Activated CD4-positive, alpha-beta T cell treated with anti-CD3 and anti-CD28 coated beads, Interleukin-2, amount 50 U/mL, for 4 hours (primary cell): ENCODE data around the gene ST14.
"Not testable (repeated sequence)": the region's sequence is repeated elsewhere in the genome, so short reads cannot be mapped to it uniquely, and the experiment has no call there.

Experiments
- DNase-seq, 2 experiments: peaks; one replicate each; pipeline ENCODE4 v3.0.0-alpha.2; 2020

Gene ST14

GRCh38 chr11:130209954-130210854 lies 50.6 kb downstream of the ST14 start:
- no peak for DNase-seq

DNA sequence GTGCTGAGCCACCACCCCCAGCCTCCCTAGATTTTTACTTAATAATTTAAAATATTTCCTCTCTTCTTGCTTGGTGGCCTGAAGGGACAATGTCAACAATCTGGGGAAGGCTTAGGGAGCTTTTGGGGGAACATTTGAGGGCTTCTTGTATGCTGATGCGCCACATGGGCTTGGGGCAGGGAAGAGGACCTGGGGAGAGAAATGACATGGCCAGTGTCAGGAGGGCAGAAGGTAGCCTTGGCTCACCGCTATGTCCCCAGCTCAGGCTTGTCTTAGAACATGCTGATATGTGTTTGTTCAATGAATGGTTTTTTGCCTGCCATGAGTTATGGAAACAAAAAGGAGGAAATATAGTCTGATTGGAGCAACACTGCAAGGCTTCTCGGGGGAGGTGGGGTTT lies 51.6 kb downstream of the ST14 start:
- DNase-seq = no peak

DNA sequence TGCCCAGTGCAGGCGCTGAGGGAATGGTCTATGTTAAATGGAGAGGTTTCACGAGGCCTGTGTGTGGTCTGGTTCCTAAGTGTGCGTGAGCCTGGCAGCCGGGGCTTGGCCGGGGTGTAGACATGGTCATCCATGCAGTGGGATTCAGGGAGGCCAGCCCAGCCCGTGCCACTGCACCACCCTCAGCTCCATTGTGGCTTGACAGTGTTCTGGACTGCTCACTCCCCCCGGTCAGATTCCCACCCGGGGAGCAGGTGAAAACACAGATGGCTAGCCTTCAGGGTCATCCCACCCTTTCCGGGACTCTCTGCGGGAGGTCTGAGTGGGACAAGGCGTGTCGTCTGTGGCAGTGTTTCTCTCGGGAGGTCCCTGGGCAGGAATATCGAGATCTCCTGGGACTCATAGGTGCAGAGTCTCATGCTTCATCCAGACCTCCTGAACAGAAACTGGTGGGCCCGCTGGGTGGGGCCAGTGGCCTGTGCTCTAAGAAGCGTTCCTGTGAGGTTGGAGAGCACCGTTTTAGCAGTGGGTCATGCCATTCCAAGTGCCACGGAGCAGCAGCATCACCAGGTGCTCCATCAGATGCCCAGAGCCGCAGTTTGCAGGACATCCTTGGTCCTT lies 52.3 kb downstream of the ST14 start:
- DNase-seq = no peak

- no peak for DNase-seq
Observed at GRCh38 chr11:130212431-130212961, 52.9 kb downstream of the ST14 start.

GRCh38 chr11:130213143-130213978 lies 53.8 kb downstream of the ST14 start:
- peak; percentile 64 to 70 for DNase-seq

DNA sequence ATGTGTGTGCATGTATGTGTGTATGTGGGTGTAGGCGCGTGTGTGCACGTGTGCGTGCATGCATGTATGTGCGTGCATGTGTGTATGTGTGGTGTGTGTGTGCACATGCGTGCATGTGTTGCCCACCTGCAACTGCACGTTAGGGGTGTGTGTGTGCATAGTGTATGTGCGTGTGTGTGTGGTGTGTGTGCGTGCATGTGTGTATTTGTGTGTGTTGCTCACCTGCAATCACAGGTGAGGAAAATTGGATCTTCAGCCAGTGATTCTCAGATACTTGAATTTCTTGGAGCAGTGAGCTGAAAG lies 54.3 kb downstream of the ST14 start:
- DNase-seq = no peak

DNA sequence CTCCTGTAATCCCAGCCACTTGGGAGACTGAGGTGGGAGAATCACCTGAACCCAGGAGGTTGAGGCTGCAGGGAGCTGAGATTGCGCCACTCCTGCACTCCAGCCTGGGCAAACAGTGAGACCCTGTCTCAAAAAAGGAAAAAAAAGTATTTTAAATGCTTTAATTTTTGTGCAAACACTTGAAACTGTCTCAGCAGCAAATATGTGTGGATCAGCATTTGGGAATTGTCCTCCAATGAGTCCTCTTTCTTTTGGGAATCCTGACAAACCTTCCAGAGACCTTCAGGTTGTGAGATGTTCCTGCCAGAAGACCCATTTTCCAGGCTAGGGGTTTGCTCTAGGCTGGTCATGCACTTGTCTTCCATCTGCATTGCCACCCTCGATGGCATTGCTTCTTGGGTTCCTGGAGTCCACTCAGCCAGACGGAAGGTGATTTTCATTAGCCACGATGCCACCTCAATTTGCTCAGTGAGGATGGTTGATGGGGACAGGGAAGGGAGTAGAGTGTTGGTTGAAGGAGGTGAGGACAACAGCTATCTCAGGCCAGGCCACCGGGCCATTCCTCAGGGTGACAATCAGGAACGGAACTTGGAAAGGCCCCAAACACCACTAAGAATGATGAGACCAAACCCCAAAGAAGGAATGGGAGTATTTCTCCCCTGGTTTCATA lies 55.4 kb downstream of the ST14 start:
- no peak for DNase-seq

DNA sequence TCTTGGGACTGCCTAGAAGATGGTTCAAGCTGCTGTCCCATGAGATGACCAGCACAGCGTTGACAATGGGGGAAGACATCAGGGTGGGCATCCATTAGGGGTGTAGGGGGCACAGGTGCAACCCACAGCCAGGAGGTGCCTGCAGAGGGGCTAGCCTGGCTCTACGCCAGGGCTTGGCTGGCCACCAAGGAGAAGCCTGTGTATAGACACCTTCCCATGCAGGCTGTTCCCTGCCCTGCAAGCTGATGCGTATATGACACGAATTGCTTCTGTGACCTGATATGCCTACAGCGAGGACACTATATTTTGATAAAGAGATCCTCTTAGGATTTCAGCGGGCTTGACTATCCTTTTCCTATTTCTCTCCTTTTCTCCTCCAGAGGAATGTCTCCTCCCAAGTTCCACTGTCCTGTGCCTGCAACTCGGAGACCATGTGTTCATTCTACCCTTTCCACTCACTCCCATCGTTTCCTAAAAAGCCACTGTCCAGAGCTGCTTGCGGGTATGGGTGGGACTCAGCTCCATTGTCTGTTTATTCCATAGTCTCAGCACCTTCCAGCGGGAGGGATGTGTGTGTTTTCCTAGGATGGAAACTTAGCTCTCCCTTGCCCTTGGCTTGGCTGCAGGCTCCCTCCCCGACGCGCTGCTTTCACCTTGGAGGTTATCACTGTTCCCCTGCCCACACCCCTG lies 56.1 kb downstream of the ST14 start:
- DNase-seq = no peak

DNA sequence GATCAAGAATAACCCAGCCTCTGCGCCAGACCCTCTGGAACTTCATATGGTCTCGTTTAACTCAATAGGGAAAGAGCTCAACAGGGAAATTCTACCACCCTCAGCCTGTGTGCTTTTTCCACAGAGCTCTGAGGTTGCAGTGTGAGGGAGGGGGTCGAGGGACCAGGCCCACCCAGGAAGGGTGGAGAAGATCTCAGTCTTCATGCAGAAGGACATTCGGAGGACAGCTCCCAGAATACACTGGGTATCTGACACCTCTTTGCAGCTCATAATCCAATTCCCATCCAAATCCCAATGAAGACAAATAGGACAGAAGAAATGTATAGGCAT lies 56.6 kb downstream of the ST14 start:
- no peak for DNase-seq

DNA sequence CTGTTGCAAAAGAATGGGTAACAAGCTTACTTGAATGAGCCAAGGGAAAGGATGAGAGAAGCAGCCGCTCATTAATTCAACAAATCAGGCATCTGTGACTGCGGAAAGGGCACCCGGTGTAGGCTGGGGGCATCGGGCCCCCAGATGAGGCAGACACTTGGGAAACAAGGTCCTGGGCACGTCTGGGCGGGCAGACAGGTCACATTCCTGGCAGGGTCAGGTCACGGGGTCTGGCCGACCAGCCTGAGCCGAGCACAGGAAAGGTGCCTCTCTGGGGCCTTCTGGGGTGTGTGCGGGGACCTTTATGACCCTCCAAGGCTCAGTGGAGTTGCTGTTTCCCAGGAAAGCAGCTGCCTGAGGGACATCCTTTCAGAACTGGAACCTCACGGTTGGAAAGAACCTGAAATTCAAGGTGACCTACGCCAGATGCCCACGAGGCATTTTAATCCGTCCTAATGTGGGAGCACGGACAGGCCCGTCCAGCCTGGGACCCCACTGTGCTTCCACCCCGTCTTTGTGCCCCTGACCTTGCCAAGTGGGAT lies 57.1 kb downstream of the ST14 start:
- no peak for DNase-seq

- DNase-seq = no peak
Observed at GRCh38 chr11:130217133-130218031, 57.8 kb downstream of the ST14 start.

GRCh38 chr11:130218501-130219070 lies 59.0 kb downstream of the ST14 start:
- DNase-seq = no peak

DNA sequence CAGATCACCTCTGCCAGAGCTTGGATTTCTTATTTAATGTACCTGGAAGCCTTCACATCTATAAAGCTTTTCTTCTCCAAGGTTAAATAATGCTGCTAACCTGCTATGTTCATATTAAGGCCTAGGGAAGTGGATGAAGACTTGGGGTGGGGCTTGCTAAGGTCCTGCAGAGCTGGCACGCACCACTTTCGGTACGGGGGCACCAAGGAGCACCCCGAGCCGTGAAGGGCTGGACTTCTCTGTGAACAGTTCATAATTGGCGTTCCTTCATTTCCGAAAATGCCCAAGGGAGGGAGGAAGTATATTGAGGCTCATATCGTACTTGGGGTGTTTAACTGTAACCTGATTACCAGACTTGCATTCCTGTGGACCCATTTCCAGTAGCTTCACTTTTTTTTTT lies 59.6 kb downstream of the ST14 start:
- no peak for DNase-seq

DNA sequence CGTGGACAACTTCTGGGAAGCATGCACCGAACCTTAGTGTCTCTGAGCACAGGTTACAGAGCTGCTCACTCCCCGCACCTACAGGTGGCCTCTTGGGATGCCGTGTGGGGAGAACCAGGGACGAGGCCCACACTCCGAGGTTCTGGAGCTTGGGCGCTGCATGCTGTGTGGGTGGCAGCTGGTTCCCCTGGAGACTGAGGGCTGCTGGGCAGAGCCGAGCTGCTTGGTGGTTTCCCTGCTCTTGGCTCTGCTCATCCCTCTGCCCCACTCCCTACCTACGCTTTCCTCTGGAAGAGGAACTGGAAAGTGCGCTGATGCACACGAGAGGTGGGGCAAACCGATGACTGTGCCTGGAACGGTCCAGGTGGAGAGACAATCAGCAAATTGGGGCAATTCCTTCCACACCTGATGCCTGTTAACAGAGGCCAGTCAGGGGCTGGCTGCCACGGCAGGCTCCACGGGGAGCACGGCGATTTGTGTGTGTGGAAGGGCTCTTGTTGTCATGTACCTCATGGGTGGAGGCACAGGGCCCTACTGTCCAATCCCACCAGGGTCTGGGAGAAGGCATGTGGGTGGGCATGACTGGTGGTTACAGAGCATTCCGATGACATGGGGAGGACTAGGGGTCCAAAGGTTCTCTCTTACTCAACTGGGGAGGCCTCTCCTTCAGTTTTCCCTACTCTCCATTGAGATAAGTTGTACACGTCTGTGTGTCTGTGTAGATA lies 60.9 kb downstream of the ST14 start:
- DNase-seq = no peak

- DNase-seq = no peak
Observed at GRCh38 chr11:130223291-130223971, 63.8 kb downstream of the ST14 start.

GRCh38 chr11:130227373-130227772 lies 67.8 kb downstream of the ST14 start:
- no peak for DNase-seq

- not testable (repeated sequence) for DNase-seq
Observed at GRCh38 chr11:130233486-130233885, 73.9 kb downstream of the ST14 start.

- not testable (repeated sequence) for DNase-seq
Observed at GRCh38 chr11:130233888-130234287, 74.3 kb downstream of the ST14 start.

GRCh38 chr11:130234315-130234714 lies 74.7 kb downstream of the ST14 start:
- DNase-seq = no peak
